ENCODE measurements around the gene CD209.

- TF ChIP-seq CTCF (conservative IDR thresholded peaks at IDR 0.05; ENCODE audit: low read depth, low read length) (no peak), EZH2 (IDR thresholded peaks at IDR 0.05; ENCODE audit: low read length, unreplicated experiment) (no peak), EZH2phosphoT487 (IDR thresholded peaks at IDR 0.05; ENCODE audit: borderline replicate concordance, low read length) (no peak)
Measured at GRCh38 chr19:7706955-7707456, 40.3 kb downstream of the CD209 start.
